Stimulated activated CD8-positive, alpha-beta memory T cell treated with anti-CD3 and anti-CD28 coated beads, Interleukin-7, amount 100 ng/mL, for 4 hours (primary cell): ENCODE measurements around the gene EPS8L1.
"Not testable (repeated sequence)": the region's sequence is repeated elsewhere in the genome, so short reads cannot be mapped to it uniquely, and the experiment has no call there.

Experiments
- DNase-seq, 2 donors: peaks; one replicate each; pipeline ENCODE4 v3.0.0-alpha.2; 2020; ENCODE audit warnings: low read depth in 2 of 2

Gene EPS8L1

GRCh38 chr19:55075371-55075998 is at the start of gene EPS8L1:
Gene EPS8L1 (plus strand): TSS chr19:55075869. CDS start chr19:55076445, 576 bp downstream.
- no peak for DNase-seq

- not testable (repeated sequence) for DNase-seq
These were observed 48.6 kb upstream of the EPS8L1 start for GRCh38 chr19:55027140-55027471.

DNA sequence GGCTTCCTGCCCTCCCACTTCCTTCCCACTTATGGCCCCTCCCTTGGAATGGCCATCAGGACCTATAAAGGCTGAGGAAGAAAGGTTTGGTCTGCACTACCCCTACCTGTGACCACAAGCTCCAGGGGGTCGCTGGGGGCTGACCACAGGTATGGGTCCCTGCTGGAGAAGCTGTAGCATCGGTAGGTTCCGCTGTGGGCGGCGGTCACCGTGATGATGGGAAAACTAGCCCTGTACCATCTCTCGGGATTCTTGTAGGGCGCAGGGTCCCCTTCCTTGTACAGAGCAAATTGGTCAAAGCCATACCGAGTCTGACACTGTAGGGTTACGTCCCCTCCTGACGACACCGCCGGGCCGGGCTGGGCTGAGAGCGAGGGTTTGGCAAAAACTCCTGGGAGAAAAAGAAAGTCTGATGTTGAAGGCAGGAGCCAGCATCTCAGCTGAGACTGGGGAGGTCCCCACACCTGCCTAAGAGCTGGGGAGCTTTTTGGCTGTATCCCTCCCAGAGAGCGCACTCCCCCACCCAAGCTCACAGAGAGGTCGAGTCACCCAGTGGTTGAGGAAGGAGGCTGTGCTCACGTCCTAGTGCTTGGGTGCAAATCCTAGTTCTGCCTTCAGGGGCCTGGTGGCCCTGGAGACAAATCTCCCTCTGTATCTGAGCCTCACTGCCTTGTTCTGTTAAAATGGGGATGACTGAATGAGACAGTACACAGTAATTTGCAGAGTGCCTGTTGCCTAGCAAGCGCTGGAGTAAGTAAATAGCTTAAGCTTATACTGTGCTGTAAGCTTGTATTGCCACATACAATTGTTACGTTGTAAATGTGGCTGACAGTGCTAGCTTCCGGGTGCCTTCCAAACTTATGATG is 48.0 kb upstream of the EPS8L1 start:
- no peak for DNase-seq

GRCh38 chr19:55028757-55029156 is 46.9 kb upstream of the EPS8L1 start:
- no peak for DNase-seq

GRCh38 chr19:55031178-55031577 is 44.5 kb upstream of the EPS8L1 start:
- DNase-seq = no peak

- DNase-seq = no peak
These were observed 43.4 kb upstream of the EPS8L1 start for GRCh38 chr19:55032170-55032800.

- DNase-seq = not testable (repeated sequence)
These were observed 42.6 kb upstream of the EPS8L1 start for GRCh38 chr19:55032976-55033643.

GRCh38 chr19:55034751-55035150 is 40.9 kb upstream of the EPS8L1 start:
- no peak for DNase-seq

DNA sequence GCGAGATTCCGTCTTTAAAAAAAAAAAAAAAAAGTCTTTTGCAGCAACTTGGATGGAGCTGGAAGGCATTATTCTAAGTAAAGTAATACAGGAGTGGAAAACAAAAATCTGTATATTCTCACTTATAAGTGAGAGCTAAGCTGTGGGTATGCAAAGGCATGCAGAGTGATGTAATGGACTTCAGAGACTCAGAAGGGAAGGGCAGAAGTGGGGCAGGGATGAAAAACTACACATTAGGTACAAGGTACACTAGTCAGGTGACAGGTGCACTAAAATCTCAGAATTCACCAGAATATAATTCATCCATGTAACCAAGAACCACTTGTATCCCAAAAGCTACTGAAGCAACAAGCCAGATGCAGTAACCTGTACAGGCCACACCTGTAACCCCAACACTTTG is 39.6 kb upstream of the EPS8L1 start:
- DNase-seq = no peak

- DNase-seq = not testable (repeated sequence)
These were observed 38.1 kb upstream of the EPS8L1 start for GRCh38 chr19:55037603-55038002.

- DNase-seq = not testable (repeated sequence)
These were observed 35.0 kb upstream of the EPS8L1 start for GRCh38 chr19:55040654-55041053.

GRCh38 chr19:55041244-55041626 is 34.4 kb upstream of the EPS8L1 start:
- DNase-seq = no peak

DNA sequence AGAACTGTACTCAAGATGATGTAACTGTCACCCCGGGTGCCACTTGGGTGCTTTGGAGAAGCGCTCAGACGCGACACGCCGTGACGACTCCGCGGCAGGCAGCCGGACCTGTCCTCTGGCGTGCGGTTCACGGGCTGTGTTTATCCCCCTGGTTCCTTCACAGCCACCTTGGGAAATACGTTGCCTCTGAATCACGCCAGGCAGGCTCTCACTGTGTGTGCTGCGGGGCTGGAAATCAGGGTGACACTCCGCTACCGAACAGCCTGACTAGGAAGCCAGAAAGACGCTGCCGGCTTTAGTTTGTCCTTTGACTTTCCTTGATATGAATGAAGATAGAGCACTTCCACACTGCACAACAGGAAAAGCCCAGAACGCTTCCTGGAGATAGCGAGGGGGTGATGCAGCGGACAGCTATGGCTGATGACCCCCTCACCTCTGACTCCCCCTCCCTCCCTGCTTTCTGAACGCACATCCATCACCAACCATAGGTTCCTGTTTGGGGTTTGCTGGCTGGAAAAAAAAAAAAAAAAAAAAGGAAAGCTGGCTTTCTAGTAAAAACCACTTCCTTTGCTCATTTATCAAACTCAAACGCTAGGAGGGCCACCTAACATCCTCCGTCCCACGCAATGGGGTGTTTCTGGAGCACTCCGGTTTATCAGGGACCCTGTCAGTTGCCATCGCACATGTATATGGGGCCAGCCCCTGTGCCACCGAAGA is 33.9 kb upstream of the EPS8L1 start:
- peak; percentile 14 to 22 for DNase-seq

DNA sequence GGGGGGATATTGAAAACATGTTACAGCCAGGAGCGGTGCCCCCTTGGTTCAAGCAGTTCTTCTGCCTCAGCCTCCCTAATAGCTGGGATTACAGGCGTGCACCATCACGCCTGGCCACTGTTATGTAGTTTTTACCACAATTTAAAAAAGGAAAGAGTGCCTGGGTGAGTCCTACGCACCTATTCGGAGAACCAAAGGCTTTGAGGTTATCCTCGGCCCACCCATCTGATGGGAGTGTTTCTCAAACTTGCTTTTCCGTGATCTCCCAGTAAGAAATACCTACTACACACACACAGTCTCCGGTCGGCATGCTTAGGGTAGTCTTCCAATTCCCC is 33.4 kb upstream of the EPS8L1 start:
- DNase-seq = no peak

DNA sequence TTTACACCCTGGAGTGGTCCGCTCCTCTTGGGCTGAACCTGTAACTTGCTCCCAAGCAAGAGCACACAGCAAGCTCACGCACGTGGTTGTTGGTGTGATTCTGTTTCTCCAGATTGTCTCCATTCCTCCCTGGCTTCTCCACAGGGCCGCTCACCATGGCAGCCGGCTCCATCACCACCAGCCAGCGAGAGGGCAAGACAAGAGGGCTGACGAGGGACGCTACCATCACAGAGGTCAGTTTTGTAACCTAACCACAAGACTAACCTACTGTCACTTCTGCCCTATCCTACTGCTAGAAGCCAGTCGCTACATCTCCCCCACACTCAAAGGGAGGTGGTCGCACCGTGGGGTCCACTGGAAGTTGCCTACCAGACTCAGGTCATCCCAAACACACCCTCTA is 33.0 kb upstream of the EPS8L1 start:
- DNase-seq = no peak

GRCh38 chr19:55044286-55044685 is 31.4 kb upstream of the EPS8L1 start:
- DNase-seq = no peak

DNA sequence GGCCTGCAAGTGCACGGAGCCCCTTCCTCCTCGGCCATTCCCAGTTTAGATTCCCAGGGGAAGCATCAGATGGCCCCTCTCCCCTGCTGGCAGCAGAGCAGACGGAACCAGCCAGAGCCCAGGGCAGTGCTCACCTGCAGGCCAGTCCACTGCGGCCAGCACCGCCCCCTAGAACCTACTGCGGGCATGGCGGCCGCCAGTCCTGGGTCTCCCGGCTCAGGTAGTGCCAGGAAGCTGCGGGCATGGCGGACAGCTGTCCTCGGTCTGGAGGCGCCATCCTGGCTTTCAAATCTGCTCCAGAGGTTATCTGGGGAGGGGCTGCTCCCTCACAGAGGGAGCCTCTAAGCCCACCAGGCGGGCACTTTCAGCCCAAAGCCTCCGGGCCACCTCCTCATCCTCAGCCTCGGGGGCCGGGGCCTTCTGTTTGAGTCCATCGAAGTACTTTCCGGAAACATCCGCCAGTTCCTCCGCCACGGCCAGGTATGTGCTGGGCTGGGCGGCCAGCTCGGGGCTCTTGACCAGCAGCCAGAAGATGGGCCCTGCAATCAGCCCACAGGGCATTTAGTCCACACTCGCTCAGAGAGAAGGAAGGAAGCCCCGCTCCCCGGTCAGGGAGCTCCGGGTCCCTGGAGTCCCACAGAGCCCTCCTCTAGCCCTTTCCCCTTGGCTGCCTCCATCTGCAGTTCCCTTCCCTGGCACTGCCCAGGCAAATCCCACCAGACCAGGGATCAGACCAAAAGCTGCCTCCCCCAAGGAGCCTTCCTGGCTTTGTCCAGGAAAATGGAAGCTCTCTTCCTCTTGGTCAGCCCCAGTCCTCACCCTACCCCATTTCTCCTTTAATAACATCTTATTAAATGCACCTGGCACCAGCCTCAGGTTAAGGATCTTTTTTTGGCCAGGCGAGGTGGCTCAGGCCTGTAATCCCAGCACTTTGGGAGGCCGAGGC is 30.6 kb upstream of the EPS8L1 start:
- DNase-seq = no peak

DNA sequence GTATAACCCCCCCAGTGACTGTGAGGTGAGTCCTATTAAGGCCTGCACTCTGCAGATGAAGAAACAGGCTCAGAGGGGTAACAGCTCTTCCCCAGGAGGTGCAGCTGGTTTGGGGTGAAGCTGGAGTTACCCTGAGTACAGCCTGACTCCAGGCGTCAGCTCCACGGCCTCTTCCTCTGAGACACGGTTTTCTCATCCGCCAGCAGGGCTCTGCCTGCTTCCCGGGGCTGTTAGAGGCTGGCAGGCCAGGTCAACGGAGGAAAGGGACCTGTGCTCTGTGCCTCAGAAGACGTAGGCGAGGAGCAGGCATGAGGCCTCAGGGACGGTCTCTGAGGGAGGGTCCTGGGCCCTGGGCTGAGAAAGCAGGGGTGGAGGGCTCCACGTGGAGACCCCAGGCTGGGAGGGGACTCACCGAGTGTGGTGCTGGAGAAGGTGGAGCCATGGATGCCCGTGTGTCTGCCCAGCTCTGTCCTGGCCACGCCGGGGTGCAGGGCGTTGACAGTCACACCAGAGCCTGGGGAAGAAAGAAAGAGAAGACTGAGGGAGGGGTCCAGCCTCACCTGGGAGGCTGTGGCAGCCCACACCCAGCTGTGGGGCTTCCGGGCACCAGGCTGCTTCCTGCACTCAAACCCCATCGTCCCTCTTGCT is 28.6 kb upstream of the EPS8L1 start:
- no peak for DNase-seq

DNA sequence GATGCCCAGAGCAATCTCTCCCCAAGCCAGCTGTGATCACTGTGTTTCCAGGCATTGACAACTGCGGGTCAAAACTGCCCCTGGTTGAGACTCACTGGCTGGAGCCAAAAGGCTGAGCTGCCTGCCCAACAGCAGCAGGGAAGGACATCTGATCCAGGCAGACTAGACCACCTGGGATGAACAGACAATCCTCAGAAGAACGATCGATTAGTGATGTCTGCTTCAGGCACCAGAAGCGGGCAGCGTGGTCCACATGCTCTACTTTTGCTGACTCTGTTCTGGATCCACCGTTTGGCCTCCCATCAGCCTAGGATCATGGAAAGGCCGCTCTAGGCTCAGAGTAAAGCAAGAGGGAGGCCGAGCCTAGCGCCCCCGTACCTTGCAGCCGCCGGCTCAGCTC is 27.7 kb upstream of the EPS8L1 start:
- DNase-seq = no peak

- no peak for DNase-seq
These were observed 27.2 kb upstream of the EPS8L1 start for GRCh38 chr19:55048446-55048845.
